Stimulated activated CD4-positive, alpha-beta T cell treated with anti-CD3 and anti-CD28 coated beads, Interleukin-1b, Interleukin-23, amount 100 ng/mL, for 1 hour (primary cell): ENCODE results near the gene UNC5C.

Source experiments
- DNase-seq, 2 donors: peaks; one replicate each; pipeline ENCODE4 v3.0.0-alpha.2; 2020; ENCODE audit warnings: low read depth in 2 of 2

UNC5C gene

GRCh38 chr4:95267081-95267480 is 281.7 kb downstream of the UNC5C start:
- no peak for DNase-seq

DNA sequence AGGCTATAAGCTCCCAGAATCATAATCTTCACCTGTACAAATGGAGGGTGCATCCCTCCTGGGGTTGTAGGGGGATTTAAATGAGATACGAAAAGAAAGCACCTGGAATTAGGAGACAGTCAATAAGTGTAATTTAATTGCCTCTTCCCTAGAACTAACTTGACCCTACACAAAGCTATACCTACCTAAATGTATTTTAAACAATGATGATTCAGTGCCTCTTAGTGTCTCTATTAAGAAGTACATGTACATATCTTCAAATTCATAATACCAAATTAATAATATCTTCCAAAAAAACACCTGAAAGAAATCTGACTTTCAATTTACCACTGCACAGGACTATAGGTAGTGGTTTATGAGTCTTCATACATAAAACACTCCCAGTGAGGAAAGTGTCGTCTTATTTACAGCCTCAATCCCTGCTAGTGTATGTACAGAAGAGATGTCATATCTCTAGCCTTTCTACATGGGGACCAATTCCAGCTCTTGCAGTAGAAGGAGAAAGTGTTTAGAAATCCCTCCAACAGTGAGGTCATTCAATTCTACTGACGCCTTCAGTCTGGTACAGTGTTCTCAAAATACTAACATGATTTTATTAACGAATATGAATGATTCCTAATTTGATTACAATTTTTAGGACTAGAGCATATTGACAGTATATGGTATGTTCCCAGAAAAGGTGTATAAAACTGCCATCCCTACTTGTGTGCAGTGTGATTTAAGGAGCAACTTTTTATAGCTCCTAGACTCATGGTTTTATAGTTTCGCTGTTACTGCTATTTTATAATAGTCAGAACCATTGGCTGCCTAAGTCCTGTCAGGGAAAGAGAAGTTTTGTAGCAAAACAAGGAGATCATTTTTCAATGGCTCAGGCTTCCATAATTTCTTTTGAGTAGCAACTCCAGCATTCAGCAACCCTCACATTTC is 282.7 kb downstream of the UNC5C start:
- DNase-seq, result no peak

DNA sequence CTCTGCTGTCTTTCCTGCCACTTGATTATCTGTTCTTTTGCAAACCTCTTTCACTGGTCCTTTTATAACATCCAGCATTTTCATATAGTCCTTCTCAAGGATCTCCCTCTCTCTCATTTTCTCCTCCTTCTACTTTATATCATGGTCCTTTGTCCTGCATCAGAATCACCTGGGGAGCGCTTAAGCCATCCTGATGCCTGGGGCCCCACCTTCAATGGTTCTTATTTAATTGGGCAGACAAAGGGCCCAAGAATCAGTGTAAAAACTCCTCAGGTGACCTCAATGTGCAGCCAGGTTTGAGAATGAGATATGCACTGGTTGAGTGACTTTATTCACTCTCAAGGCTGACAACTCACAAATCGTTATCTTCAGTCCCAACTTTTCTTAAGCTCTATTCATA is 283.9 kb downstream of the UNC5C start:
- no peak for DNase-seq

- DNase-seq, result no peak
Measured at GRCh38 chr4:95263960-95264359, 284.8 kb downstream of the UNC5C start.

GRCh38 chr4:95263391-95263790 is 285.4 kb downstream of the UNC5C start:
- no peak for DNase-seq

GRCh38 chr4:95256108-95256835 is 292.5 kb downstream of the UNC5C start:
- DNase-seq, result no peak

DNA sequence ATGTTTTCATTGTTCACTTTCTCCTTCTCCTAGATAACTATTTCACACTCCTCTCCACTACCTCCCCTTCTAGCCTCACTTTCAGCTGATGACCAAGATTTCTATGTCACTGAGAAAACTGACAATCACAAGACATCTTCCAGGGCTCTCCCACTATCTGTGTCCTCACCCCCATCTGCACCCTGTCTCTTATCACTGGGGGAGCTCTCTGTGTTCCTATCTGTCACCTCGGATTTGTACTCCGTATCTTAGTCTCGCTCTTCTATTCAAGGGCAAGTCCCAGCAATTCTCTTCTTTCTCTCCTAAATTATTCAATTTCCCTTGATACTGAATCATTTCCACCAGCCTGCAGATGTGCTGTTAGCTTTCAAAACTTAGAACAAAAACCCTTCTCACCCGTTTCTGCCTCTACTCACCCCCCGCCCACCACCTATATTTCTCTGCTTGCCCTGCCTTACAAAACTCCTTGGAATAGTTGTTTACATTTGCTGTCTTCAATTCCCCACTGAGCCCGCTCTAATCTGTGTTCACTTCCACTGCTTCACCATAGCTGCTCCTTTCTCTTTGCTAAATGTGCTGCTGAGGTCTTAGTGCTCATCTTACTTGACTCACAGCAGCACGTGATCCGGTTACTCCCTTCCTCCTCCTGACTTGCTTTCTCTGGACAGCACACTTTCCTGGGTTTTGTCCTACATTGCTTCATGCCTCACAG is 293.2 kb downstream of the UNC5C start:
- DNase-seq, result no peak

DNA sequence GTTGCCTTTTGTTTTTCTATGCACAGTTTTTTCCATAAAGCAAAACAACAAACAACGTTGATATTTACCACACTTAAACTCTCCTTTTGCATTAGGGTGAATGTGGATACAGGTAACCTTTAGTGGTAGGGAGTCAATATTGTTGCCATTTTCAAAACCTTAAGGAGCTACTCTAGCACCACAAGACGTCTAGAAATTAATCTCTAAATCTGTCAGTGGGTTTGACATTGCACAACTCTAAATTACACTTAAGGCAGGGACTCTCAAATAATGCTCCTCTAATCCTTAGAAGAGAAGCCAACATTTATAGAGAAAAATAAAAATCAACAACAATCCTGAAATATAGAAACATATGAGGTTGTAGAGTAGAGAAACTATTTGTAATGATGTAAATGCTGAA is 297.2 kb downstream of the UNC5C start:
- DNase-seq, result no peak

DNA sequence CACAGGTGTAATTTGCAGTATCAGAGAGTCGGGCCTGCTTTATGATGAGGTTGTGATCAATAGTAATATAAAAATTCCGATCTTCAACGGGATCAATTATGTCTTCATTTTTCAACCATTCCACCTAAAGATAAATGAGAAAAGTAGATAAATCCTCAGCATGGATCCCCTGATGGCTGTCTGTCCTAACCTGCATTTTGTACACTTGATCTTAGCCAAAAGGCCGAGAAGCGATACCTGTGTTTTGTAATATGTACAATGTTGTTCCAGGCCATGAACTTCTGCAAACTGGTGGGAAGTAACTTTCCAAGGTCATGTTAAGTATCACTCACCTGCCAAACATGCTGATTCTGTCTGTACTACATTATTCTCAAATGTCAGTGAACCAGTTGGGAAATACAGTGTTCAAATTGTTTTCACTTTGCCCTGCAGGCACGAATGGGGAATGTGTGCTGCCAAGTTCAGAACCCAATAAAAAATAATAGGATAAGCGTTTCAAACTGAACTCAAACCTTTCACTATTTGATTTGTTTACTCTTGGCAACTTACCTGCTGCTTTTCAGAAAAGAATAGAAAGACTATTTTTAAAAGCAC is 298.1 kb downstream of the UNC5C start:
- DNase-seq, result no peak

DNA sequence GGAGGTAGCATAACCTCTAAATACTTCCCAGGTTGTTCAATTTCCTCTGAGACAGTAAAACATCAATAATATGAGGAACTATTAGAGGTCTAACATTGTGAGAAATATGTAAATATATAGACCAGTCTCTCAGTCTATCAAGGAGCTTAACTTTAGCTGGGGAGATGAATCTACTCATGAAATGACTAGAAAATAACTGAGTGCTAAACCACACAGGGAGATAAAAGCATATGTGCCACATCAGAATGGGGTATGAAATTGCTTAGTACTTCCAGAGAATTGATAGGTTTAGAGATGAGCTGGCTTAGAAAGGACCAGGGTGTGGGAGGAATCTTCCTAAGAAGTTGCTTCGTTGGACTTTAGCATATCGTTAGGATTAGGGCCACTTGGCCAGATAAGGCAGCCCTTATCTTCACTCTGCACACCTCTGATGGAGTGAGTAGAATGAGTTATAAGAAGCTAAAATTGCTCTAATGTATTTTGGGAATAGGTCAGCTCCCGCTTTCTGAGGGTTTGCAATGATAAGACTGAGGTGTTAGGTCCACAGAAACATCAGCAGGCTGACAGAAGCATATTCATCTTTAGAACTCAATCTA is 299.2 kb downstream of the UNC5C start:
- DNase-seq, result no peak

DNA sequence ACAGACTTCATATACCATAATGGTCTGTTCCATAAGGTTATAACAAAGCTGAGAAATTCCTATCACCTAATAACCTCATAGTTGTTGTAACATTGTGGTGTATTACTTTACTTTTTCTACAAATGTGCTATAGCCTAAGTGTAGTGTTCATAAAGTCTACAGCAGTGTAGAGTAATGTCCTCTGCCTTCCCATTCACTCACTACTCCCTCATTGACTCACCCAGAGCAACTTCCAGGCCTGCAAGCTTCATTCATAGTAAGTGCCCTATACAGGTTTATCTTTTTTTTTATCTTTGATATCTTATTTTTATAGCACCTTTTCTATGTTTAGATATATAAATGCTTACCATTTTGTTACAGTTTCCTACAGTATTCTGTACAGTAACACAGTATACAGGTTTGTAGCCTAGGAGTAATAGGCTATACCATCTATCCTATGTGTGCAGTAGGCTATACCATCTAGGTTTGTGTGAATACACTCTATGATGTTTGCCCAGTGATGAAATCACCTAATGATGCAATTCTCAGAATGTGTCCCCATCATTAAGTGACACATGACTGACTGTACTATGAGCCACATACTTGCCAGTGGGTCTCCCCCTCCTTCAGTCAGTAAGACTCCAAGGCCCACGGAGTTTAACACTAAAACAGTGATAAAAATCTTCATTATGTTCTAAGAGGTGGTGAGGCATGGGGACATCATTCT is 299.9 kb downstream of the UNC5C start:
- DNase-seq, result no peak

DNA sequence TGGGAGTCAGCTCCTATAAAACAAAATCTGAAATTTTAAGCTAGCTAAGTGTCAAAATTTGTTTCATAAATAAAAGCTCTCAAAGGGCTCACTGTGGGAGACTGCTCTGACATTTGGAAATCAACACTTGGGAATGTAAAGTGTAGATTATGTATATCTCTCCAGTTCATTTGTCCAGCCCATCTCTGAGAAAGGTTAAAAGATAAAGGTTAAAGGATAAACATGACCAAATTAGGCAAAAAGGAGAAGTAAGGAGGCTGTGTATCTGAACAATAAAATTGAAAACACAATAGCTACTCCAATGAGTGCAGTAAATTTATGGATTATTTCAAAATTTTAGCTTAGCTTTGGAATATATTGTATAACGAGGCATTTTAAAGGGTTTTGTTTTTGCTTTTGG is 304.9 kb downstream of the UNC5C start:
- no peak for DNase-seq

DNA sequence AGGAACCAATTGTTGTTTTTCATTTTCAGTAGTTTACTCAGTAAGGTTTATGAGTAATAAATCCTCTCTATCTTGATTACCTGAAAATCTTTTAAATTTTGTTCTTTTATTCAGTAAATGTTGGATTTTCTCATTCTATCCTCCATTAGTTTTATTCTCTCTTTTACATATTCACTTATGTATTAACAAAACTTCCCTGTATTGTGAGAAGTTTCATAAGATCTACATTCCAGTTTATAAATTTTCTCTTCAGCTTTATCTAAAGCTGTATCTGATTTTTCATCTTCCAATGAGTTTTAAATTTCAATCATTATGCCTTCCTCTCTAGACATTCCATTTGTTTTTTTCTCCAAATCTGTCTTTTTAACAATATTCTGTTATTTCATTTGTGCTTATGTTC is 310.2 kb downstream of the UNC5C start:
- no peak for DNase-seq

- DNase-seq, result no peak
Measured at GRCh38 chr4:95232358-95233156, 316.2 kb downstream of the UNC5C start.

DNA sequence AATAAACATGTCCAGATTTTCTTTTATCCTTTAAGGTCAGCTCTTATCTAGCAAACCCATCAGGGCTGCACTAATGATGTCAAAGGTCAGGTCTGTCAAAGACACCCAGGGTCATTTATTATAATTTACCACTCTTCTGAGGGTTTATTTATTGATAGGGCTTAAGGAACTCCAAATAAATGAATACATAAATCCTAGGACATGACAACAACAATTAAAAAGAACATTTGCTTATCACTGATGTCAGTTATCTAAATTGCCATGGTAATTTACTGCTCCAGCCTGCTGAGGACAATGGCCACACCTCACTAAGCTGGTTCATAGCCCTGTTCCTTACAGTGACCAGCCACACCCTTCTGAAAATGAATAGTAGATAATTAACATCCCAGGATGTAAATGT is 317.1 kb downstream of the UNC5C start:
- no peak for DNase-seq

DNA sequence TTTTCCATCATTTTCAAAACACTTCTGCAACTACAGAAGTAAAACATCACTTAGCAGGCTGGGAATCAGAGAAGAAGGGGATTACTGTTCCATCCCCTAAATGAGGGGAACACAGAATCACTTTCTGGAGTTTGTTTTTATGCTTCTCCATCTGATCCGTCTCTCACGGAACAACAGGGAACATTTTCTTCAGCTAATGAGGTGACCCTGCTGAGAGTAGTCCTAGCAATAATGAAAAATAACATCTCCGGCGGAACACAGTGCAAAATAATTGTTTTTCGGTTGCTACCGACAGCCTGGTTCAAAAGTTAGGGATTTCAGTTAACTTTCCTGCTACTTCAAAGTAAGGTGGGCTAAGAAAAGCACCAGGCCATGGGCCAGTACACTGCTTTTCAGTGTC is 322.9 kb downstream of the UNC5C start:
- DNase-seq, result no peak

GRCh38 chr4:95224402-95224801 is 324.4 kb downstream of the UNC5C start:
- no peak for DNase-seq

DNA sequence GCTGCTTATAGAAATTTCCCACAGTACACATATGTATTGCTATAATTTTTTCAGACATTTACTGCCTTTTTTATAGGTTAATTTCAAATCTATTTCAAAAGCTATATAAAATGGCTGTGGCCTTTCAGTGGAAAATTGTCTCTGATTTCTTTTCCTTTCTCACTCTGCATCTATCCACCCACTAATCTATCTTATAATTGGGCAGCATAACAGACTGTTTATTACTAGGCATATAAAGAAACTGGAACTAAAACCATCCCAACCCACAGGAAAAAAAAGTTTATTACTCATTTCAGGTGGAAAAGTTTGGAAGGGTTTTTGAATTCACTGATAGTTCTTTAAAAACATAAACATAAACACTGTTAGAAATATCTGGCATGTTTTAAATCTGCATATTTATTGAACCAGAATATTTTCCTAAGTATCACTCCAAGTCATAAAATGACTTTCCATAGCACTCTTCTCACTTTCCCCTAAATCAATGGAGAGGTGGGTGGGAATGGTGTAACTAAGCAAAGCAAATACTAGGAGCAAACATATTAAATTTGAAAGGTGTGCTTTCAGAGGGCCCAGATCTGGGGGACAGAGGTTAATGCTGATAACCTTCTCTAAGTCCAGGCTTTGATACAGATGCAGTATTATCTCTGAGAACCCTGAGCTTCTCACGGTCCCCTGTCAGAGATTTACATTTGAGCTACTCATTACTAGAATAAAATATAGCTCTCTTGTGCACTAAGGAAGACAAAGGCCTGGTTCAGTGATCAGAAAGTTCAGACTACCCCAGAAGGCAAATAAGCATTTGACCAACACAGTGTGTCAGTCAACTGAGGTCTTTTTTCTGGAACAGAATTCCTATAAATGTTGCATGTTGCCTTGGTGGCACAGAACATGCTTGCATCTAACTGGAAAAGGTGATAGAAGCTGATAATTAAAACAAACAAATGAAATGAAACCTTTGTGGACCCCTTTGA is 328.3 kb downstream of the UNC5C start:
- no peak for DNase-seq

GRCh38 chr4:95219109-95219508 is 329.7 kb downstream of the UNC5C start:
- no peak for DNase-seq
